ENCODE data around the gene UFD1.
"Not testable (repeated sequence)": the region's sequence is repeated elsewhere in the genome, so short reads cannot be mapped to it uniquely, and the experiment has no call there.

Gene UFD1

GRCh38 chr22:19447330-19448075 lies 31.5 kb downstream of the UFD1 start, which contains the start of gene C22orf39:
C22orf39 (minus strand) TSS chr22:19447711; CDS start chr22:19447688, 23 bp downstream.
- DNase-seq: peak; percentile 86

GRCh38 chr22:19446603-19447329 lies 32.2 kb downstream of the UFD1 start:
- no peak for DNase-seq

GRCh38 chr22:19445279-19445982 lies 33.6 kb downstream of the UFD1 start:
- DNase-seq: not testable (repeated sequence)

GRCh38 chr22:19443544-19444211 lies 35.3 kb downstream of the UFD1 start:
- DNase-seq: no peak

- DNase-seq: no peak
Observed at GRCh38 chr22:19442166-19442565, 36.8 kb downstream of the UFD1 start.

- DNase-seq: no peak
Observed at GRCh38 chr22:19440411-19441195, 38.4 kb downstream of the UFD1 start.

GRCh38 chr22:19438298-19438697 lies 40.7 kb downstream of the UFD1 start:
- DNase-seq: no peak

- not testable (repeated sequence) for DNase-seq
Observed at GRCh38 chr22:19436444-19437161, 42.4 kb downstream of the UFD1 start.

GRCh38 chr22:19434829-19435580 lies 44.0 kb downstream of the UFD1 start:
- no peak for DNase-seq

GRCh38 chr22:19434401-19434800 lies 44.6 kb downstream of the UFD1 start:
- peak; percentile 36 for DNase-seq

- DNase-seq: peak; percentile 93
Observed at GRCh38 chr22:19432133-19432851, 46.7 kb downstream of the UFD1 start, which contains the start of gene MRPL40. MRPL40 (plus strand) TSS chr22:19432545; CDS start chr22:19432555, 10 bp downstream.

- peak; percentile 94 for DNase-seq
Observed at GRCh38 chr22:19431649-19432132, 47.3 kb downstream of the UFD1 start, which contains the start of gene HIRA. HIRA (minus strand) TSS chr22:19431733; CDS start chr22:19431476, 257 bp downstream.

GRCh38 chr22:19430890-19431541 lies 48.0 kb downstream of the UFD1 start:
- DNase-seq: peak; percentile 49

GRCh38 chr22:19429950-19430889 lies 48.8 kb downstream of the UFD1 start:
- peak; percentile 59 for DNase-seq

- DNase-seq: no peak
Observed at GRCh38 chr22:19424186-19424500, 54.9 kb downstream of the UFD1 start.

- no peak for DNase-seq
Observed at GRCh38 chr22:19422440-19423301, 56.3 kb downstream of the UFD1 start.

GRCh38 chr22:19420321-19420720 lies 58.7 kb downstream of the UFD1 start:
- DNase-seq: no peak
